HCT116 (cell line): ENCODE results near the gene SIPA1L3. TPM values are rescaled to one million over a fixed set of nuclear protein-coding genes. Genes with fewer than 3 reads are reported as not detected.
A peak's percentile ranks its signal among the peaks of the same experiment; 100 is the strongest.

Experiments
- ATAC-seq: fragments of 200-7000 bp; cut with Tn5 transposase; 2 replicates; pipeline ENCODE4 v1.9.1; 2020; ENCODE audit warnings: mild to moderate bottlenecking, moderate library complexity
- BruUV-seq: library from RNA; stranded (reverse); fragments of 400-500 nt; replicated peaks from 2 replicates; lab custom pipeline; 2021; lab: Mats Ljungman, UMichigan
- CTCF ChIA-PET: fragments of 300-600 bp; sonication (Branson Sonifier 250); formaldehyde crosslinking; loops from one replicate; lab custom pipeline; 2021; ENCODE audit warnings: antibody characterized with exemption; lab: Charles Lee
- POLR2A ChIA-PET: fragments of 300-600, 350-600 bp; sonication (Branson Sonifier 250); formaldehyde crosslinking; loops from one replicate; lab custom pipeline; 2021; ENCODE audit warnings: antibody characterized with exemption; lab: Charles Lee
- RAD21 ChIA-PET, 2 experiments: fragments of 300-600 bp; sonication (Branson Sonifier 250); formaldehyde crosslinking; loops; one replicate each; lab custom pipeline; 2023; ENCODE audit warnings: low total read pairs in 2 of 2; ENCODE audit not compliant: uncharacterized antibody in 2 of 2, unreplicated experiment in 2 of 2, low non-redundant PET in 1 of 2; lab: Charles Lee
- DNase-seq: peaks from one replicate; pipeline ENCODE4 v3.0.0-alpha.2; 2010; ENCODE audit warnings: low read depth, low spot score
- H2AFZ ChIP-seq: fragments of 200-600 bp; shearing (Covaris generic), sonication (generic); 2 replicates; pipeline ENCODE4 v1.6.1; 2017; ENCODE audit warnings: low read depth, mixed run types, mixed read lengths, antibody characterized with exemption, low read length; ENCODE audit not compliant: poor library complexity, severe bottlenecking
- H3K27ac ChIP-seq: 2 replicates; pipeline ENCODE4 v1.5.1; 2012; ENCODE audit warnings: low read depth, low read length
- H3K27me3 ChIP-seq: fragments of 200-600 bp; sonication (generic); 2 replicates; pipeline ENCODE4 v1.6.1; 2016; ENCODE audit warnings: mixed run types, low read length, mixed read lengths; ENCODE audit not compliant: insufficient read depth
- H3K36me3 ChIP-seq, 2 experiments: fragments of 200-500 bp in 1 of 2; fragments of 200-600 bp in 1 of 2; sonication (Bioruptor generic) in 1 of 2; sonication (generic) in 1 of 2; 2 replicates each; pipeline versions ENCODE4 v1.5.1 to v1.6.1; 2014 to 2016; ENCODE audit warnings: low read length in 2 of 2, inconsistent platforms in 1 of 2, mixed read lengths in 1 of 2, mixed run types in 1 of 2; ENCODE audit not compliant: insufficient read depth in 2 of 2, control insufficient read depth in 1 of 2
- H3K4me1 ChIP-seq, 2 experiments: fragments of 200-600 bp in 1 of 2; sonication (generic) in 1 of 2; 2 replicates each; pipeline versions ENCODE4 v1.5.1 to v1.6.1; 2012 to 2017; ENCODE audit warnings: low read length in 2 of 2, inconsistent platforms in 1 of 2, mild to moderate bottlenecking in 1 of 2, mixed read lengths in 1 of 2, mixed run types in 1 of 2, moderate library complexity in 1 of 2; ENCODE audit not compliant: insufficient read depth in 2 of 2, control insufficient read depth in 1 of 2
- H3K4me2 ChIP-seq: fragments of 200-600 bp; sonication (generic); 2 replicates; pipeline ENCODE4 v1.6.1; 2017; ENCODE audit warnings: mixed run types, low read length, mixed read lengths
- H3K4me3 ChIP-seq, 2 experiments: fragments of 200-600 bp in 1 of 2; sonication (generic) in 1 of 2; replicated peaks in 1 of 2; 2 replicates each; pipeline ENCODE4 v1.5.1; 2011 to 2016; ENCODE audit warnings: low read length in 2 of 2, control low read depth in 1 of 2, low read depth in 1 of 2, mild to moderate bottlenecking in 1 of 2, mixed read lengths in 1 of 2, mixed run types in 1 of 2
- H3K79me2 ChIP-seq: fragments of 200-600 bp; sonication (generic); 2 replicates; pipeline ENCODE4 v1.6.1; 2017; ENCODE audit warnings: mild to moderate bottlenecking, mixed run types, low read length, moderate library complexity, mixed read lengths; ENCODE audit not compliant: insufficient read depth
- H3K9ac ChIP-seq: fragments of 200-600 bp; sonication (generic); 2 replicates; pipeline ENCODE4 v1.6.1; 2016; ENCODE audit warnings: low read length, mixed read lengths
- H3K9me2 ChIP-seq: fragments of 200-600 bp; sonication (generic), shearing (Covaris generic); 2 replicates; pipeline ENCODE4 v1.6.1; 2017; ENCODE audit warnings: mixed run types, mild to moderate bottlenecking, moderate library complexity; ENCODE audit not compliant: insufficient read depth
- H3K9me3 ChIP-seq, 2 experiments: fragments of 200-500 bp in 1 of 2; fragments of 200-600 bp in 1 of 2; sonication (Bioruptor generic) in 1 of 2; sonication (generic) in 1 of 2; 2 replicates each; pipeline ENCODE4 v1.6.1; 2014 to 2017; ENCODE audit warnings: low read length in 2 of 2, mixed read lengths in 2 of 2, inconsistent platforms in 1 of 2, low read depth in 1 of 2, mild to moderate bottlenecking in 1 of 2, mixed run types in 1 of 2, moderate library complexity in 1 of 2; ENCODE audit not compliant: control insufficient read depth in 1 of 2, insufficient read depth in 1 of 2
- H4K20me1 ChIP-seq: fragments of 200-600 bp; sonication (generic), shearing (Covaris generic); 2 replicates; pipeline ENCODE4 v1.6.1; 2017; ENCODE audit warnings: mixed run types, mild to moderate bottlenecking, moderate library complexity; ENCODE audit not compliant: insufficient read depth
- ATF3 ChIP-seq: IDR thresholded peaks from 2 replicates; pipeline ENCODE4 v1.6.1; 2012
- CBX3 ChIP-seq: IDR thresholded peaks from 2 replicates; pipeline ENCODE4 v1.6.1; 2012; ENCODE audit warnings: low read depth
- CEBPB ChIP-seq: IDR thresholded peaks from 2 replicates; pipeline ENCODE4 v1.6.1; 2012; ENCODE audit warnings: low read depth
- ELF1 ChIP-seq: IDR thresholded peaks from 2 replicates; pipeline ENCODE4 v1.6.1; 2012; ENCODE audit warnings: low read depth, borderline replicate concordance
- EZH2 ChIP-seq: fragments of 200-600 bp; sonication (generic); IDR thresholded peaks from 2 replicates; pipeline ENCODE4 v1.6.1; 2017; ENCODE audit warnings: antibody characterized with exemption, mixed run types
- EZH2phosphoT487 ChIP-seq: fragments of 200-600 bp; IDR thresholded peaks from 2 replicates; pipeline ENCODE4 v1.6.1; 2018; ENCODE audit warnings: antibody characterized with exemption, borderline replicate concordance
- FOSL1 ChIP-seq: IDR thresholded peaks from 2 replicates; pipeline ENCODE4 v1.6.1; 2012; ENCODE audit warnings: low read depth
- JUND ChIP-seq: IDR thresholded peaks from 2 replicates; pipeline ENCODE4 v1.6.1; 2012
- MAX ChIP-seq: IDR thresholded peaks from 2 replicates; pipeline ENCODE4 v1.6.1; 2012
- RAD21 ChIP-seq: IDR thresholded peaks from 2 replicates; pipeline ENCODE4 v1.6.1; 2012; ENCODE audit warnings: low read depth, mild to moderate bottlenecking
- REST ChIP-seq: IDR thresholded peaks from 2 replicates; pipeline ENCODE4 v1.6.1; 2012; ENCODE audit warnings: low read depth
- SP1 ChIP-seq: IDR thresholded peaks from 2 replicates; pipeline ENCODE4 v1.6.1; 2012; ENCODE audit warnings: low read depth
- YY1 ChIP-seq: IDR thresholded peaks from 2 replicates; pipeline ENCODE4 v1.6.1; 2011; ENCODE audit warnings: low read length, low read depth, moderate library complexity, mild to moderate bottlenecking; ENCODE audit not compliant: insufficient replicate concordance; ENCODE audit errors: extremely low read depth
- ZBTB33 ChIP-seq: IDR thresholded peaks from 2 replicates; pipeline ENCODE4 v1.6.1; 2011; ENCODE audit warnings: mild to moderate bottlenecking, low read length, moderate library complexity; ENCODE audit not compliant: insufficient replicate concordance; ENCODE audit errors: extremely low read depth
- ZFX ChIP-seq: fragments of 450-650 bp; IDR thresholded peaks from 2 replicates; pipeline ENCODE4 v1.6.1; 2017
- ZNF274 ChIP-seq: fragments of 200-500 bp; sonication (Bioruptor generic); IDR thresholded peaks from 2 replicates; pipeline ENCODE4 v1.6.1; 2014; ENCODE audit warnings: mild to moderate bottlenecking, low read depth, low read length, inconsistent platforms
- intact Hi-C: fragments of 100-400 bp; cut with micrococcal nuclease; formaldehyde crosslinking; loops from 2 replicates; pipeline ENCODE4 v1.10.0; 2022
- total RNA-seq: library from RNA; stranded (reverse); gene quantifications from one replicate; pipeline ENCODE4 v1.2.1, GENCODE V29; 2021; ENCODE audit not compliant: unreplicated experiment

SIPA1L3 gene
- total RNA-seq, 1 experiment from 2014 or later, result 41.8 TPM

- intact Hi-C loops, result loop anchor here (10.0 kb wide), 1 partner anchor 47 kb away; no protein-coding TSS in a partner anchor
- Histone ChIP-seq H2AFZ (no peak overlapping the region), H3K9me2 (no peaks in the 10 kb centered on the region), H3K4me2 (peak overlapping the region; percentile 77), H3K4me1 (peaks cover 48 to 79% of the 10 kb centered on the region in 2 experiments), H3K9me3 (no peaks in the 10 kb centered on the region), H3K27me3 (no peaks in the 10 kb centered on the region), H4K20me1 (no peaks in the 10 kb centered on the region), H3K9ac (peak overlapping the region; percentile 37), H3K4me3 (peak overlapping the region in 1 of 2 experiments; percentile 32; a peak in 2 of 4 replicates), H3K36me3 (no peaks in the 10 kb centered on the region), H3K79me2 (peaks cover 82% of the 10 kb centered on the region), H3K27ac (peak overlapping the region; percentile 65)
- no peak for TF ChIP-seq JUND
- no peak for TF ChIP-seq ZBTB33
- TF ChIP-seq MAX, result no peak
- TF ChIP-seq ZNF274, result no peak
- no peak for TF ChIP-seq EZH2
- TF ChIP-seq CBX3, result 0 out of 2 replicates have a peak, but pooled peaks have one; percentile 25
- no peak for TF ChIP-seq ELF1
- TF ChIP-seq ATF3, result no peak
- no peak for TF ChIP-seq YY1
- TF ChIP-seq FOSL1, result no peak
- no peak for TF ChIP-seq RAD21
- TF ChIP-seq SP1, result 0 out of 2 replicates have a peak, but pooled peaks have one; percentile 33
- TF ChIP-seq EZH2phosphoT487, result no peak
- TF ChIP-seq CEBPB, result no peak
- no peak for TF ChIP-seq ZFX
- no peak; the same call in 1 of the 2 replicates for TF ChIP-seq REST
- ChIA-PET RAD21 (no interaction called here), POLR2A (interaction anchor here (1.2 kb wide), 1 partner anchor 16 kb away, joined by 4 read pairs; no protein-coding TSS in a partner anchor), CTCF (no interaction called here)
- ATAC-seq, result peak; percentile 61; the same call in 1 of the 2 replicates
- no peak for DNase-seq
- no TSS peak for BruUV-seq
These were observed 74.9 kb downstream of the SIPA1L3 start for GRCh38 chr19:37981785-37982475.
